SK-N-MC (cell line): ENCODE measurements around the gene HSD17B7.

Experiments used
- EZH2 ChIP-seq: fragments of 200-600 bp; sonication (generic); IDR thresholded peaks from one replicate; pipeline ENCODE4 v1.6.1; 2017; ENCODE audit warnings: antibody characterized with exemption
- FOXP2 ChIP-seq: optimal IDR thresholded peaks from 2 replicates; pipeline ENCODE3; 2011; ENCODE audit warnings: mild to moderate bottlenecking, moderate library complexity; ENCODE audit not compliant: insufficient read depth; ENCODE audit errors: extremely low read length, control extremely low read depth
- POLR2AphosphoS5 ChIP-seq: IDR thresholded peaks from 2 replicates; pipeline ENCODE4 v1.6.1; 2012; ENCODE audit warnings: mild to moderate bottlenecking, low read depth, low read length, borderline replicate concordance

- no peak for TF ChIP-seq POLR2AphosphoS5
- TF ChIP-seq EZH2, result no peak
- TF ChIP-seq FOXP2, result no peak
Measured at GRCh38 chr1:162854245-162854882, 63.9 kb downstream of the HSD17B7 start.
